Stimulated activated CD4-positive, alpha-beta T cell treated with anti-CD3 and anti-CD28 coated beads, Interleukin-1b, Interleukin-23, amount 100 ng/mL, for 1 hour (primary cell): Measurements from ENCODE around the gene FBXW9.
"Not testable (repeated sequence)": the region's sequence is repeated elsewhere in the genome, so short reads cannot be mapped to it uniquely, and the experiment has no call there.

Source experiments
- DNase-seq, 2 donors: peaks; one replicate each; pipeline ENCODE4 v3.0.0-alpha.2; 2020; ENCODE audit warnings: low read depth in 2 of 2

FBXW9 gene

DNA sequence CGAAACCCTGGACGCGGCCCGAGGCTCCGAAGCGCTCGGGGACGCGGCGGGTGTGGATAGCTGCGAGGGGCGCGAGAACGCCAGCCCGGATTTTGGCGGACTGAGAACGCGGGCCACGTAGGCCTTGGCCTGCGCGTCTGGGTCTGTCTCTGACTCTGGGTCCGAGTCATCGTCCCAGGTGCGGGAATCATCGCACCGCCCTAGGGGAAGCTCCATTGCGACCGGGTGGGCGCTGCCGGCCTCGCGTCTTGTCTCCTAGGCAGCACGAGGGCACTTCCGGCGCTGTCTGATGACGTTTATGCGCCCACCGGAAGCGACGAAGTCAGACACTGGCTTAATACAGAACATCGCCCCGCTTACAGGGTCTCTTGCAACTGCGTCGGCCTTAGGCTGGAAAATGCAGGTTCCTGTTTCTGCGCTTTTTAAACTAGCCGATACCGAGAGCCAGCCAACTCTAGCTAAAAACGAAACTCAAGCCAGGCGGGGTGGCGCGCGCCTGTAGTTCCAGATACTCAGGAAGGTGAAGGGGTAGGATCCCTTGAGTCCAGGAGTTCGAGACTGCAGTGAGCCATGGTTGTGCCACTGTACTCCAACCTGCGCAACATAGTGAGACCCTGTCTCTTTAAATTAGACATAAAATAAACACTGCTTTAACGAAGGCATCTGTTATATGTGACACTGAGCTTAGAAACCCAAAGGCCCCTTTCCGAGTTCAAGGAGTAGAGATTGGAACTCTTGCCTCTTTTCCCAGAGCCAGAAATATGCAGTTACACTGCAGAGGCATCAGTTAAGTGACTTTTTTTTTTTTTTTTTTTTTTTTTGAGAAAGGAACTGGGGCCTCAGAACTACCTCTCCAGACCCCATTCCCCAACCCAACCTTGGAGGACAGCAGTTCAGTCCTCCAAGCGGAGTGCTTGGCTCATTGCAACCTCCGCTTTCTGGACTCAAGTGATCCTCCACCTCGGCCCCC, at the start of gene FBXW9:
FBXW9 (minus strand) TSS at position 266 of the 970 bp plus-strand sequence; CDS start at position 216, 50 bp downstream.
- peak; percentile 89 to 96 for DNase-seq

GRCh38 chr19:12745166-12745897, 48.9 kb upstream of the FBXW9 start:
- DNase-seq: no peak

DNA sequence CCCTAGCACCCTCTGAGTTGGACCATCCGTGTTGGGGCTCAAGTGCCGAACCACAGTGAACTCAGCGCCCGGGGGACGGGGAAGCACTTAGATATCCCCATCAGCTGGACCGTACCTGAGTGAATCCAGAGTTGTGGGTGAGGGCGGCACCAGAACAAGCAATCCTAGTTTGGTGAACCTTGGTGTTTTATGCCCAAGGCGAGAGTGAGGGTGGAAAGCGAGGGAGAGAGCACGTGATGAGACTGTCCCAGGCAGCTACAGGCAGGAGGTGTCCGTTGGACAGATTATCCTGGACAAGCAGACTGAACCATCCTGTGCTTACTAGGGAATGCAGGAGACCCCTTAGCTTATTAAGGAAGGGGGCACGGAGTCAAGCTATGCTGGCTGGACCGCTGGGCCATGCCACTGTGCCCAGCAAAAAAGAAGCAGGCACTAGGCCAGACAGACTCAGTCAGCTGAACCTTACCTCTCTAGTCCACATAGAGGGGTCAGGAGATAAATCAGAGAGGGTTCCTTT, 41.5 kb upstream of the FBXW9 start:
- no peak for DNase-seq

GRCh38 chr19:12736995-12737834, 40.8 kb upstream of the FBXW9 start, which contains the start of gene GET3:
Gene GET3, plus strand, starts transcription at chr19:12737497. Its CDS starts 9 bp downstream, at chr19:12737506.
- peak; percentile 44 to 59 for DNase-seq

DNA sequence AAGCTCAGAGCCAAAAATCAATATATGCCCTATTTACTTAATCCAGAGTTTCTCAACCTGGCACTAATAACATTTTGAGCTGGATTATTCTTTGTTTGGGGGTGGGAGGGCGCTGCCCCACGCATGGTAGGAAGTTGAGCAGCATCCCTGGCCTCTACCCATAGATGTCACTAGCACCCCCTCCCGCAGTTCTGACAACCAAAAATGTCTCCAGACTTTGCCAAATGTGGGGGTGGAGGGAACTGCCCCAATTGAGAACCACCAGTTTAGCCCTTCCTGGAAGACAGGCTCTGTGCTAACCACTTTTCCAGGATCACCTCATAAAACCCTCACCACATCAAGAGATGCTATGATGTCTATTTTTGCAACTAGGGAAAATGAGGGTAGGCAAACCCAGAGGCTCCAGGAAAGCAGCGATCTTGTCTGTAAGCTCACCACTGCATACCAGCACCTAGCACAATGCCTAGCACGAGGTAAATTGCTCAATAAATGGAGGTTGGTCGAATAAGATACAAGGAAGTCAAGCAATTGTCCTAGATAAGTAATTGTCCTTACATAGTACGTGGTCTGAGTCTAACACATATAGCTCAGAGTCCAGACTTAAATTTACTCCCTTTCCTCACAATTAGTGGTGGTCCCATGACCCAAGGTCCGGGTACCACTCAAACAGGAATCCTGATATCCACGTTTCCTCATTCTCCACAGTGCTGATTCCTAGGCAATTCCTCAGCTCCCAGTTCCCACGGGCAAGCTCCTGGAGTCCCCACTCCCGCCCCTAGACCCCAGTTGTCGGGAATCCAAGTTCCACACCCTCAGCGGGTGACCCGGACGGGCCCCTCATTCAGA, 37.2 kb upstream of the FBXW9 start:
- no peak for DNase-seq

- no peak for DNase-seq
Measured at GRCh38 chr19:12731337-12731736, 34.9 kb upstream of the FBXW9 start.

DNA sequence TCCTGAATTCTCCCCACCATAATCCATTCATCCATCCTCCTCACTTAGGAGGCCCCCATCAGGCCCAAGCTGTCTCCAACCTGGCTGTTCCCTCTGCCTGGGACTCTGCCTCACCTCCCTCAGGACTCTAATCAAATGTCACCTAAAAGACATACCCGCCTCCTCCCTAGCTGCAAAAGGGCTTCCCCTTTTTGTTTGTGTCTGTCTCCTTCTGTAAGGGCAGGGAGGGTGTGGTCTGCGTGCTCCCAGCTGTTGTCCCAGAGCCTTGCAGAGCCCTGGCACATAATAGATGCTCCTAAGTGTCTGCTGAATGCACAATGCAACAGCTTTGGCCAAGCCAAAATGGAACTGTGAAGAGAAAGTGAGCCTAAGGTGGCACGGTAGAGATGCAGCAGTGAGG, 33.6 kb upstream of the FBXW9 start:
- no peak for DNase-seq

DNA sequence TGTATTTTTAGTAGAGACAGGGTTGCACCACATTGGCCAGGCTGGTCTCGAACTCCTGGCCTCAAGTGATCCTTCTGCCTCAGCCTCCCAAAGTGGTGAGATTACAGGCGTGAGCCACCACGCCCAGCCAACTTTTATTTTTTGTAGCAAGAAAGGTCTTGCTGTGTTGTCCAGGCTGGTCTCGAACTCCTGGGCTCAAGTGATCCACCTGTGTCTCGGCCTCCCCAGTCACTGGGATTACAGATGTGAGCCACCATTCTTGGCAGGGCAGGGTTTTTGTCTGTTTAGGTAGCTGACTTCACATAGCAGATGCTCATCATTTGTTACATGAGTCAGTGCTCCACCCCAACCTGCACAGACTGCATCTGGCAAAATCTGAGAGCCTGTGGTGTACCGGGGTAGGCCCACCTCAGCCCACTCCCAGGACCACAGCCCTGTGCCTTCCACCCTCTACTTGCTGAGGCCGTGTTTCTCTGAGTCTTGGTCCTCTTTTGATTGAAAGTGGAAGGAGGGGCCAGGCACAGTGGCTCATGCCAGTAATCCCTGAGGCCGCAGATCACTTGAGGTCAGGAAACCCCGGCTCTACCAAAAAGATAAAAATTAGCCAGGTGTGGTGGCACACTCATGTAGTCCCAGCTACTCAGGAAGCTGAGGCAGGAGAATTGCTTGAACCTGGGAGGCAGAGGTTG, 31.5 kb upstream of the FBXW9 start:
- no peak for DNase-seq

DNA sequence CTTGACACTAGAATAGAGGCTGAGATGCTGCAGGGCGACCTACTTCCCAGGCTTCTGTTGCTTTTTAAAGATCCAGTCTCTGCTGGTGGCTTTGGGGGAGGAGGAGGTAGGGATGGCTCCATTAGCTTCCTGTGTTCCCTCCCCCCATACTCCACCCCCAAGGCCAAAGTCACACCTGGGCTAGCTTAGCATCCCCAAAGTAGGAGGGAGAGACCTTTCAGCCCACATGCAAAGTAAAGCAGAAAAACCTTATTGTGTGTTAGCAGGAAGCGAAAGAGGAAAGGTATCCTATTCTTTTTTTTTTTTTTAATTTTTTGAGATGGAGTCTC, 30.5 kb upstream of the FBXW9 start:
- no peak for DNase-seq

GRCh38 chr19:12725612-12726011, 29.2 kb upstream of the FBXW9 start:
- not testable (repeated sequence) for DNase-seq

GRCh38 chr19:12723641-12724426, 27.4 kb upstream of the FBXW9 start, which contains the start of gene TNPO2:
Gene TNPO2, minus strand, starts transcription at chr19:12723932. Its CDS starts 2,955 bp downstream, at chr19:12720977.
- DNase-seq: peak in 1 of 2 donors; percentile 54

- no peak for DNase-seq
Measured at GRCh38 chr19:12723381-12723640, 26.9 kb upstream of the FBXW9 start.

- peak; percentile 71 to 85 for DNase-seq
Measured at GRCh38 chr19:12722566-12723380, 26.3 kb upstream of the FBXW9 start.

DNA sequence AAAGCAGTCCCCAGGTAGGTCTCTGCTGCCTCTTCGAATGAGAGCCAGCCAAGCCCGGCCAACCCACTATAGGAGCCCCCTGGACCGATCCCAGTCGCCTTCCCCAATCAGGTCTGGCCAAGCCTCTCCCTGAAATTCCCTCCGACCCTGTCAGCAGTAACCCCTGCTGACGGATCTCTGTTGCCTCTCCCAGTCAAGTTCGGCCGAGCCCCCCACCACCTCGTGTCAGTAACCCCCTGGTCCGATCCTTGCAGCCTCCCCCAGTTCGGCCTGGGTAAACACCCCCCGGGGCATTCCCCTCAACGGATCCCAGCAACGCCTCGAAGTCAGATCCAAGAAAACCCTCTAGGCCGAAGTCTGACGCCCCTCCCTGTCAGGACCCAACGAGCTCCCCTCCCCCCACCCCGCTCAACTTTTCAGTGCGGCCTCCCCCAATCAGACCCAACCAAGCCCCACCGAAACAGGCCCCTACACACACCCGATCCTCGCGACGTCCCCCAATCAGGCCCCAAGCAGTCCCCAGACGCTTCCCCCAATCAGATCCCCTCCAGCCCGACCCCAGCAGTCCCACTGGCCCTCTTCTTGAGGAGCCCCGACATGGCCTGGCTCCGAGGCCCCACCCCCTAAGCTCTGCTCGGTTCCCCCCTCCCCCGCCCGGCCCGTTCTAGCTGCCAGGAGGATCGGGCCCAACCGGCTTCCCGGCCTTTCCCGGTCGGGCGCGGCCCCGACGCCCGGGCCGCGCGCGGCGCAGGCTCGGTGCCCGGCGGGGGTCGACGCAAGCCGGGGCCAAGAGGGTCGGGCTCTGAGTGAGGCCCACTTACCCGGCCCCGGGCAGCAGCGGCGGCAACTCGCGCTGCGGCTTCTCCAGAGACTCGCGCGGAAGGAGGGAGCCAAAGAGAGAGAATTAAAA, 25.5 kb upstream of the FBXW9 start:
- DNase-seq: no peak

- no peak for DNase-seq
Measured at GRCh38 chr19:12720851-12721655, 24.6 kb upstream of the FBXW9 start.

- no peak for DNase-seq
Measured at GRCh38 chr19:12720296-12720695, 23.9 kb upstream of the FBXW9 start.

DNA sequence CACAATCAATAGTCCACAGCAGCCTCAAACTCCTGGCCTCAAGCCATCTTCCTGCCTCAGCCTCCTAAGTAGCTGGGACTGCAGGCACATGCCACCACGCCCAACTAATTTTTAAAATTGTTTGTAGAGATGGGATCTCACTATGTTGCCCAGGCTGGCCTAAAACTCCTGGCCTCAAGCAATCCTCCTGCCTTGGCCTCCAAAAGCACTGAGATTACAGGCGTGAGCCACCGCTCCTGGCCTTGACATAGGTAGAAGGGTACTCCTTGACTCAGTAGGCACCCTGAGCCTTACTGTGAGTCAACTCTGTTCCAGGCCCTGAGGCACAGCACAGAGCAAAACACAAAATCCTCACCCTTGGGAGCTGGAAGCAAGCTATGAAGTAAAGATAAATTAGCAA, 19.5 kb upstream of the FBXW9 start:
- no peak for DNase-seq
